Transverse colon (tissue), 4 donors: ENCODE data around the gene HNRNPM.

Experiments
- POLR2A ChIP-seq: fragments of 450-650 bp; IDR thresholded peaks from one replicate; pipeline ENCODE4 v1.6.1; 2016; ENCODE audit warnings: antibody characterized with exemption, mild to moderate bottlenecking, moderate library complexity
- POLR2AphosphoS5 ChIP-seq, 3 donors: sonication (generic); formaldehyde crosslinking; IDR thresholded peaks; one replicate each; pipeline ENCODE4 v1.6.1; 2016; ENCODE audit warnings: antibody characterized with exemption in 3 of 3
- TF ChIP-seq, protein P1 (sequence below), 5 experiments: fragments of 200-600 bp in 3 of 5; fragments of 450-650 bp in 2 of 5; sonication (generic) in 3 of 5; IDR thresholded peaks; 1 replicate in 2 of 5; 2 replicates in 3 of 5; pipeline ENCODE4 v1.5.1; 2016 to 2017; ENCODE audit warnings: antibody characterized with exemption in 5 of 5, inconsistent platforms in 3 of 5, mild to moderate bottlenecking in 2 of 5, moderate library complexity in 1 of 5

DNA sequence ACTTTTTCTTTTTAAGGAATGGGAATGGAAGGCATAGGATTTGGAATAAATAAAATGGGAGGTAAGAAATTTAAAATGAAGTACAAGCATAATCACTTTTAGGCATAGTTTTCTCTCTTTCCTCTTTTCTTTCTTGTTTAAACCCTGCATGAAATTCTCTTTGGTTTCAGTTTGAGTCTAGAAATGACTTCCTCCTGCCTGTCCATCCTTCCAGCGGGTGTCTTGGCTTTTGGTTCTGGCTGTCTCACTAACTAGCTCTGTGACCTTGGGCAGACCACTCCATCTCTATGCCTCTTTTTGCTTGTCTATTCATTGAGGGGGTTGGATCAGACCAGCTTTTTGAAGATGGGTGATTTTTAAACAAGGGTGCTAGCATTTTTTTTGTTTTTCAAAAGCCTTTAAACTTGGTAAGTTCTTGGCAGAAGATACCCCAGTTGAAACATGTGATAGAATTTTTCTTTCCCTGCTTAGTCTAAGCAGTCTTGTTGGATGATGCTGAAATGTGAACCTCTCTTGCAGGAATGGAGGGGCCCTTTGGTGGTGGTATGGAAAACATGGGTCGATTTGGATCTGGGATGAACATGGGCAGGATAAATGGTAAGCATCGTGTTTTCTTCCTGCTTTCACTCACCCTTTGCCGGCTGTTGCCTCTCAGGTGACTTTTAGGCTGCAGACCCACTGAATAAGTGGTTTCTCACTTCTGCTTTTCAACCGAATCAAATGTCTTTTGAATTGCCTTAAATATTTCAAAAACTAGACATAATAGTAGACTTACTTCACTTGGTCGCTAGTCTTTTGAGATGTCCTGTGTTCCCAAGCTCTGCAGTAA, 29.1 kb downstream of the HNRNPM start:
- TF ChIP-seq, protein P1, sequence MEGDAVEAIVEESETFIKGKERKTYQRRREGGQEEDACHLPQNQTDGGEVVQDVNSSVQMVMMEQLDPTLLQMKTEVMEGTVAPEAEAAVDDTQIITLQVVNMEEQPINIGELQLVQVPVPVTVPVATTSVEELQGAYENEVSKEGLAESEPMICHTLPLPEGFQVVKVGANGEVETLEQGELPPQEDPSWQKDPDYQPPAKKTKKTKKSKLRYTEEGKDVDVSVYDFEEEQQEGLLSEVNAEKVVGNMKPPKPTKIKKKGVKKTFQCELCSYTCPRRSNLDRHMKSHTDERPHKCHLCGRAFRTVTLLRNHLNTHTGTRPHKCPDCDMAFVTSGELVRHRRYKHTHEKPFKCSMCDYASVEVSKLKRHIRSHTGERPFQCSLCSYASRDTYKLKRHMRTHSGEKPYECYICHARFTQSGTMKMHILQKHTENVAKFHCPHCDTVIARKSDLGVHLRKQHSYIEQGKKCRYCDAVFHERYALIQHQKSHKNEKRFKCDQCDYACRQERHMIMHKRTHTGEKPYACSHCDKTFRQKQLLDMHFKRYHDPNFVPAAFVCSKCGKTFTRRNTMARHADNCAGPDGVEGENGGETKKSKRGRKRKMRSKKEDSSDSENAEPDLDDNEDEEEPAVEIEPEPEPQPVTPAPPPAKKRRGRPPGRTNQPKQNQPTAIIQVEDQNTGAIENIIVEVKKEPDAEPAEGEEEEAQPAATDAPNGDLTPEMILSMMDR (IDR thresholded peaks at IDR 0.05), result no peak
- TF ChIP-seq POLR2AphosphoS5 (IDR thresholded peaks at IDR 0.05) (no peak), POLR2A (no peak)
